ENCODE measurements around the gene NCOA6.

DNA sequence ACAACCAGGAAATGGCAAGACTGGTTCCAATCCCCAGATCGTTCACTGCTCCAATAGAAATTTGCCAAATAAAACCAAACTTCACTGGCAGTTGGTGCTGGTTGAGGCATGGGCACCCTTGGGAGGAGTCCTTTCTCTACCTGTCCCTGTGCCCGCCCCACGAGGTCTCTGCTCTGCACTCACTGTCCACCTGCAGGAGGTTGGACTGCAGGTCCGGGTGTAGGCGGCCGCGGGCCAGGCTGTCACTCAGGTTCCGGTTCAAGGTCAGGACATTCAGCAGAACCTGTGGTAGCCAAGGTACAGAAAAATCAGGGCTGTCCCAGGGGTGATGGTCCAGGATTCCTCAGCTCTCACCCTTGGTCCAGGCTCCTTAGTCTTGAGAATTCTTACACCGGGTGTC lies 24.3 kb upstream of the NCOA6 start:
- no peak for TF ChIP-seq CTCF (IDR thresholded peaks at IDR 0.05)
- TF ChIP-seq POLR2A (IDR thresholded peaks at IDR 0.05), result no peak

Measured in tibial nerve (tissue), 3 donors.